ENCODE results near the gene ZNF619. TPM values are rescaled to one million over a fixed set of nuclear protein-coding genes. Genes with fewer than 3 reads are reported as not detected.

Gene ZNF619
- total RNA-seq, 2 donors from 2014 or later = 3.8 to 4.2 TPM

GRCh38 chr3:40518848-40519247 lies 41.9 kb downstream of the ZNF619 start:
- intact Hi-C loops (cut with DNase I) = no loop called here
- no peak for DNase-seq
- no peak for ATAC-seq

- intact Hi-C loops (cut with DNase I) = loop anchor here in 1 of 2 donors (5.0 kb wide), 1 partner anchor 64 kb away; the partner anchor contains the start of gene RPL14
- ATAC-seq (no peak), DNase-seq (no peak)
Measured at GRCh38 chr3:40521254-40521653, 44.3 kb downstream of the ZNF619 start.

- intact Hi-C loops (cut with DNase I) = loop anchor here in 1 of 2 donors (5.0 kb wide), 1 partner anchor 66 kb away; the partner anchor contains the start of gene RPL14
- ATAC-seq (peak in 1 of 2 donors; percentile 36), DNase-seq (no peak)
Measured at GRCh38 chr3:40523781-40524180, 46.9 kb downstream of the ZNF619 start.

- no peak for DNase-seq
- peak in 1 of 2 donors; percentile 24 for ATAC-seq
Measured at GRCh38 chr3:40524222-40524567, 47.3 kb downstream of the ZNF619 start.

GRCh38 chr3:40524568-40525285 lies 47.8 kb downstream of the ZNF619 start, which contains the start of gene ZNF621:
ZNF621 (plus strand) TSS chr3:40524960; CDS start chr3:40525841, 881 bp downstream.
- ATAC-seq = peak; percentile 100
- intact Hi-C loops (cut with DNase I) = loop anchor here in 1 of 2 donors (5.0 kb wide), 1 partner anchor 67 kb away; the partner anchor contains the start of gene RPL14
- peak; percentile 93 for DNase-seq

More at GRCh38 chr3:40524222-40524567, 47.3 kb downstream of the ZNF619 start:
- intact Hi-C loops (cut with DNase I) = loop anchor here in 1 of 2 donors (5.0 kb wide), 1 partner anchor 67 kb away; the partner anchor contains the start of gene RPL14

- DNase-seq = no peak
- ATAC-seq = no peak
- intact Hi-C loops (cut with DNase I) = no loop called here
Measured at GRCh38 chr3:40528426-40528825, 51.5 kb downstream of the ZNF619 start.

GRCh38 chr3:40532252-40532651 lies 55.3 kb downstream of the ZNF619 start:
- intact Hi-C loops (cut with DNase I) = no loop called here
- DNase-seq (no peak), ATAC-seq (no peak)

GRCh38 chr3:40534283-40534682 lies 57.4 kb downstream of the ZNF619 start:
- ATAC-seq = no peak
- intact Hi-C loops (cut with DNase I) = no loop called here

More at GRCh38 chr3:40534283-40534682, 57.4 kb downstream of the ZNF619 start:
- DNase-seq = no peak

Other genes starting within 250 kb of the ZNF619 start
- 100 to 1,000 TPM; 194 to 210 TPM for gene EIF1B, start 167.4 kb upstream of the ZNF619 start, total RNA-seq
- under 1 TPM; 0.10 to 0.29 TPM for gene ENTPD3, start 89.9 kb upstream of the ZNF619 start, total RNA-seq
- gene RPL14, start 19.8 kb upstream of the ZNF619 start, total RNA-seq = 1,000 to 10,000 TPM; 1,044 to 1,097 TPM
- 1 to 10 TPM; 2.5 to 3.3 TPM for gene ZNF620, start 28.9 kb downstream of the ZNF619 start, total RNA-seq
- gene ZNF621, start 47.8 kb downstream of the ZNF619 start, total RNA-seq = 10 to 100 TPM; 10.7 to 12.4 TPM